ENCODE measurements around the gene EZR.

The EZR gene

DNA sequence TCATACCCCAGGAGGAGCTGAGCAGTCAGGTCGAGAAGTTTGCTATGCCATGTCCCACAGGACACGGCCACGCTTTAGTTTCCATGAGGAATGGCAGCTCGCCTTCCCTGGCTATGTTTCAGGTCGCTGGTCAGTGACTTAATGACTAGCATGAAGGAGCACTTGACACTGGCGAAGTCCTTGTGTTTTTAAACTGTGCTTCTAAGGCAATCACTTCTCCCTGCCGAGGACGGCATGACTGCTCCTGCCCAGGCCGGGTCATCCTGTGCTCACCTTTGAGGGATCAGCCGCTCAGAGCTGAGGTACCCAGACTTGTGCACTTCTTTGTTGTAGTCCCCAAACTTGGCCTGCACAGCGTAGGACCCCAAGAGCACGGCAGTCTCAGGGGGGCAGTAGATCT, 34.1 kb downstream of the EZR start:
- no peak for DNase-seq (ENCODE audit: low read depth)
- no peak for TF ChIP-seq CTCF (IDR thresholded peaks at IDR 0.05; ENCODE audit: insufficient read depth, low read depth, low read length, missing control alignments)
- no peak overlapping the region for H3K4me3 ChIP-seq (ENCODE audit: low read depth, low read length)

- TF ChIP-seq CTCF (IDR thresholded peaks at IDR 0.05; ENCODE audit: insufficient read depth, low read depth, low read length, missing control alignments): no peak
- H3K4me3 ChIP-seq (ENCODE audit: low read depth, low read length): no peak overlapping the region
- no peak for DNase-seq (ENCODE audit: low read depth)
Observed at GRCh38 chr6:158784505-158784904, 34.7 kb downstream of the EZR start.

- no peak overlapping the region for H3K4me3 ChIP-seq (ENCODE audit: low read depth, low read length)
- TF ChIP-seq CTCF (IDR thresholded peaks at IDR 0.05; ENCODE audit: insufficient read depth, low read depth, low read length, missing control alignments): no peak
- DNase-seq (ENCODE audit: low read depth): no peak
Observed at GRCh38 chr6:158783851-158784250, 35.3 kb downstream of the EZR start.

- no peak for TF ChIP-seq CTCF (IDR thresholded peaks at IDR 0.05; ENCODE audit: insufficient read depth, low read depth, low read length, missing control alignments)
Observed at GRCh38 chr6:158783167-158783450, 36.1 kb downstream of the EZR start.

GRCh38 chr6:158782432-158783166, 36.6 kb downstream of the EZR start:
- no peak for TF ChIP-seq CTCF (IDR thresholded peaks at IDR 0.05; ENCODE audit: insufficient read depth, low read depth, low read length, missing control alignments)
- DNase-seq (ENCODE audit: low read depth): no peak
- H3K4me3 ChIP-seq (ENCODE audit: low read depth, low read length): no peak overlapping the region

More at GRCh38 chr6:158783167-158783450, 36.1 kb downstream of the EZR start:
- H3K4me3 ChIP-seq (ENCODE audit: low read depth, low read length): no peak overlapping the region
- DNase-seq (ENCODE audit: low read depth): no peak

- no peak for DNase-seq (ENCODE audit: low read depth)
- TF ChIP-seq CTCF (IDR thresholded peaks at IDR 0.05; ENCODE audit: insufficient read depth, low read depth, low read length, missing control alignments): no peak
- H3K4me3 ChIP-seq (ENCODE audit: low read depth, low read length): no peak overlapping the region
Observed at GRCh38 chr6:158781692-158782373, 37.3 kb downstream of the EZR start.
